Measurements from ENCODE around the gene ZC3HAV1.

ZC3HAV1 gene

GRCh38 chr7:139058943-139059342, 50.6 kb downstream of the ZC3HAV1 start:
- in situ Hi-C loops (cut with HindIII; ENCODE audit: low sequenced_read_pairs), result no loop called here

GRCh38 chr7:139055674-139056073, 53.8 kb downstream of the ZC3HAV1 start:
- in situ Hi-C loops (cut with HindIII; ENCODE audit: low sequenced_read_pairs), result no loop called here

DNA sequence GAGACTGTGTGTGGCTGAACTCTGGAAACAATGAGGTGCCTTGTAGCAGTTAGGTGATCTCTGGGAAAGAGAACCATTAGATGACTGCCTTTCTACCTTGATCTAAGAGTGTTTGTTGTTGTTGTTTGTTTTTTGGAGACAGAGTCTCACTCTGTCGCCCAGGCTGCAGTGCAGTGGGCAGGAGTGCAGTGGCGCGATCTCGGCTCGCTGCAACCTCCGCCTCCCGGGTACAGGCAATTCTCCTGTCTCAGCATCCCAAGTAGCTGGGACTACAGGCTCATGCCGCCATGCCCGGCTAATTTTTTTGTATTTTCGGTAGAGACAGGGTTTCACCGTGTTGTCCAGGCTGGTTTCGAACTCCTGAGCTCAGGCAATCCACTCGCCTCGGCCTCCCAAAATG, 54.9 kb downstream of the ZC3HAV1 start:
- in situ Hi-C loops (cut with HindIII; ENCODE audit: low sequenced_read_pairs), result loop anchor here (5.0 kb wide), 1 partner anchor 78 kb away; a partner anchor contains a TSS

GRCh38 chr7:139054101-139054500, 55.4 kb downstream of the ZC3HAV1 start:
- in situ Hi-C loops (cut with HindIII; ENCODE audit: low sequenced_read_pairs), result loop anchor here (5.0 kb wide), 1 partner anchor 78 kb away; a partner anchor contains a TSS

DNA sequence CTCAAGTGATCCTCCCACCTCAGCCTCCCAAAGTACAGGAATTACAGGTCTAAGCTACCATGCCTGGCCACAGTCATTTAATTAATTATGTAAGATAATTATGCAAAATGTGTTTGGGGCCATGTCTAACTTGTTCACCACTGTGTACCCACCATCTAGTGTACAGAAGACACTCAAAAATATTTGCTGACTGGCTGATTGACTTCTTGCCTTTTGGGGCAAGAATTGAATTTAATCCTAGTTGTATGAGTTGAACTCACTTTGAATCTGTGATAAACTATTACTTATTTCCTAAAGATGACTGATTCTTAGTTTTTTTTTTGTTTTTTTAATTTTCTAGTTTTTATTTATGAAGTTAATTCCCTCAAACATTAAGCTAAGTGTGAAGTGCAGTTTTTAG, 57.9 kb downstream of the ZC3HAV1 start:
- in situ Hi-C loops (cut with HindIII; ENCODE audit: low sequenced_read_pairs), result loop anchor here (5.0 kb wide), 1 partner anchor 81 kb away; a partner anchor contains a TSS

DNA sequence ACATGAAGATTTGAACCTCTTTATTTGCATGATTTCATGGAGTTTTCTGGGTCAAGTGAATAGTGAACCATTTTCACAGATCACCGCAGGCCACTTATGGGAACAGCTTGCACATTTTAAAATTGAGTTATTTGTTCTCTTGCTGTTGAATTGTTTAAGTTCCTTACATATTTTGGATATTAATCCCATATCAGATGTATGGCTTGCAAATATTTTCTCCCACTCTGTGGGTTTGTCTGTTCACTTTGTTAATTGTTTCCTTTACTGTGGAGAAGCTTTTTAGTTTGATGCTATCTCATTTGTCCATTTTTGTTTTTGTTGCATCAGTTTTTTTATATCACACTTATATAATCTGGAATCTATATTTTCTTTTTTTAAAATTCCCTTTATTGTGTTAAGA, 59.6 kb downstream of the ZC3HAV1 start:
- in situ Hi-C loops (cut with HindIII; ENCODE audit: low sequenced_read_pairs), result loop anchor here (5.0 kb wide), 1 partner anchor 82 kb away; a partner anchor contains a TSS

DNA sequence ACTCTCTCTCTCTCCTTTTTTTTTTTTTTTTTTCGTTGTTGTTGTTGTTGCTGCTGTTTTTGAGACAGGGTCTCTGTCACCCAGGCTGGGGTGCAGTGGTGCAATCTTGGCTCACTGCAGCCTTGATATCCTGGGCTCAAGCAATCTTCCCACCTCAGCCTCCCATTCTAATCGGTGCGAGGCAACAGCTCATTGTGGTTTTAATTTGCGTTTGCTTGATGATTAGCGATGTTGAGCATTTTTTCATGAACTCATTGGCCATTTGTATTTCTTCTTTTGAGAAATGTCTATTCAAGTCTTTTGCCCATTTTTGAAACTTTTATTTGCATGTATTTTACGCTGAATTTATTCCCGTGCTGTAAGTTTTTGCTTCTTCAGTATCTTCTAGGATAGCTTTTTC, 60.4 kb downstream of the ZC3HAV1 start:
- in situ Hi-C loops (cut with HindIII; ENCODE audit: low sequenced_read_pairs), result no loop called here

- in situ Hi-C loops (cut with HindIII; ENCODE audit: low sequenced_read_pairs), result no loop called here
These were observed 61.5 kb downstream of the ZC3HAV1 start for GRCh38 chr7:139047970-139048369.

DNA sequence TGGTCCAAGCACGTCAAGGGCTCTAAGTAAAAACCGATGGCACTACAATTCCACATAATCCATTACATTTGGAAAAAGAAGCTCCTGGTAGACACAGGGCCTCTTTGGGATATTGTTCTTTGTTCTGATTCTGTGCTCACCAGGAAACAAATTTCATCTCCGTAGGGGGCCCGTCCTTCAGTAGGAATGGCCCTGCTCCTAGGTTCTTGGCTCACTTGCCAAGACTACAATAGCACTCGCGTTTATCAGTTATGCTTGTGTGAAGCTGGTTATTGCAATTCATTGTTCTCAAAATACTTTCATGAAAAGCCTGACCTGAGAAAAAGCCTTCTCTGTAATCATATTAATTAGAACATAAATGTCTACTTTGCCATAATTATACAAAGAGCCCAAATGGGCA, 63.4 kb downstream of the ZC3HAV1 start:
- in situ Hi-C loops (cut with HindIII; ENCODE audit: low sequenced_read_pairs), result no loop called here

- in situ Hi-C loops (cut with HindIII; ENCODE audit: low sequenced_read_pairs), result no loop called here
These were observed 64.4 kb downstream of the ZC3HAV1 start for GRCh38 chr7:139044813-139045794.

GRCh38 chr7:139043823-139044812, 65.4 kb downstream of the ZC3HAV1 start:
- in situ Hi-C loops (cut with HindIII; ENCODE audit: low sequenced_read_pairs), result no loop called here

DNA sequence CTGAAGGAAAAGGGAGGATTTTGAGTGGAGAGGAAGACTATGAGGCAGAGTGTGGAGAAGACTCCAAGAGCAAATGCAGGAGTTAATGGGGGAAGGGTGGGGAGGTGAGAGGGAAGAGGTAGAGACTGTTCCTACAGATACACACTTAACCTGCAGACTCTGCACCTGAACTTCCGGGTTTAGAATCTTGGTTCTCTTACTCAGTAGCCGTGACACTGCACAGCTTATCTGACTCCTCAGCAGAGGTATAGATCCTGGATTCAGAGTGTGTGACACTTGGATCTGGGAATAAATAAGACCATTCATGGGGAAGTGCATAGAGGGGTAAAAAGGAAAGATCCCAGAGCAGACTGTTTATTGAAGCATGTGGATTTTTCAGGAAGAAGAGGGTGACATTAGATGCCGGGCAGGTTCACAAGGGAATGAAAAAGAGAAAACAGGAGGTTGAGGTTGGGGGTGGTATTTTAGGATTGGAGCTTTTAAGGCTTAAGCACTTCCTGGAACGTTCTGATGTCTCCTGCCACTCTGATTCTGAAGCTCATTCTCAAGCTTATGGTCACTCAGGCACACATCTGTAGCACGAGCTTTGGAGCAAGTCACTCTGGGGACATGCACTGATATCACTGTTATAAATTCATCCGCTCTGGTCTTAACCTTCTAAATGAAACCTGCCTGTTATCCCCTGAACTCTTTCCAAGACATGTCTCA, 68.0 kb downstream of the ZC3HAV1 start:
- in situ Hi-C loops (cut with HindIII; ENCODE audit: low sequenced_read_pairs), result no loop called here

DNA sequence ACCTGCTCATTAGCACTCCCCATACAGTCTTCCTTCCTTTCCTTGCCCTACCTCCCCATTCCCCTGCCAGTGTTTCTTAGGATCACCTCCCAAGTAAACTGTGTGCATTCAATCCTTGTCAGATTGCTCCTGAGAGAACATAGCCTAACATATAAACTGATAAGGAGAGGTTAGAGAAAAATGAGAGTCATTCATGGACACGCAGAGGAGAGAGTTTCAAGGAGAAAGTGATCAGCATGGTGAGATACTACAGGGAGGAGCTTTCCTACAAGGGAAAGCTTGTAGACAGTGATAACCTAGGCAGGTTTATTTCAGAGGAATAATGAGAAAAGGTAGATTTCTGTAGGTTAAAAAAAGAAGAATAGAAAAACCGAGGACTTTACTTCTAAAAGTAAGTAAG, 70.8 kb downstream of the ZC3HAV1 start:
- in situ Hi-C loops (cut with HindIII; ENCODE audit: low sequenced_read_pairs), result no loop called here

- in situ Hi-C loops (cut with HindIII; ENCODE audit: low sequenced_read_pairs), result no loop called here
These were observed 72.6 kb downstream of the ZC3HAV1 start for GRCh38 chr7:139036901-139037300.

GRCh38 chr7:139035586-139036353, 73.8 kb downstream of the ZC3HAV1 start, which contains the start of gene ZC3HAV1L:
Gene ZC3HAV1L, minus strand, starts transcription at chr7:139036042. Its CDS starts 25 bp downstream, at chr7:139036017.
- in situ Hi-C loops (cut with HindIII; ENCODE audit: low sequenced_read_pairs), result no loop called here

DNA sequence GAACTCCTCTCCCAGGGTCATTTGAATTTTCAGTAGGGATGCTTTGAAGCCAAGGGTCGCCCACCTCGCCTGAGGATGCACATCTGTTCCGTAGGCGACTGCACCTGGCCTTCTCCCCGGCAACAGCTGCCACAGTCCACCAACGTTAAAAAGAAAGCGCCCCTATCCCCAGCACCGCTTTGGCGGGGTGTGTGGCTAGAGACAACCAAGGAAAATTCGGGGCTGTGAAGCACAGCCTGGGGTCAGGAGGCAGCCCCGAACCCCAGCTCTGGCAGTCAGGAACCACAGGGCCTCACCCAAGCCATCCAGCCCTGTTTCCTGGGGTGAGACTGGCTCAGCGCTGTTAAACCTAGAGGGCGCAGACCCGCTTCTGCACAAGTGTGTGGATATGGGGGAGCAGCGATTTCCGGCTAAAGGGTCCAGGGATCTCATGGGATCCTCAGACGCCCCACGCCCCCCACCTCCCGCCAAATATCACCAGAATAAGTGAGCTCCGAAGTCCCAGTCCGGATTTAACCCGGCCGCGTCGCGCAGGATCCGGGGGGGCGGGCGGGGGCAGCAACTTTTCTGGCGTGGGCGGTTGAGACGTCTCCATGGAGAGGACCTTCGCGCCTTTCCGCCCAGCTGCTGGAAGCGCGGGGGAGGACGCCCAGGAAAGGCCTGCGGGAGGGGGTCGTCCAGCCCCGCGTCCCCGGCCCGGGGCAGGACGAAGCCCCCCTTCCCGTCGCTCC, 74.5 kb downstream of the ZC3HAV1 start:
- in situ Hi-C loops (cut with HindIII; ENCODE audit: low sequenced_read_pairs), result no loop called here

- in situ Hi-C loops (cut with HindIII; ENCODE audit: low sequenced_read_pairs), result no loop called here
These were observed 75.2 kb downstream of the ZC3HAV1 start for GRCh38 chr7:139034336-139034735.

DNA sequence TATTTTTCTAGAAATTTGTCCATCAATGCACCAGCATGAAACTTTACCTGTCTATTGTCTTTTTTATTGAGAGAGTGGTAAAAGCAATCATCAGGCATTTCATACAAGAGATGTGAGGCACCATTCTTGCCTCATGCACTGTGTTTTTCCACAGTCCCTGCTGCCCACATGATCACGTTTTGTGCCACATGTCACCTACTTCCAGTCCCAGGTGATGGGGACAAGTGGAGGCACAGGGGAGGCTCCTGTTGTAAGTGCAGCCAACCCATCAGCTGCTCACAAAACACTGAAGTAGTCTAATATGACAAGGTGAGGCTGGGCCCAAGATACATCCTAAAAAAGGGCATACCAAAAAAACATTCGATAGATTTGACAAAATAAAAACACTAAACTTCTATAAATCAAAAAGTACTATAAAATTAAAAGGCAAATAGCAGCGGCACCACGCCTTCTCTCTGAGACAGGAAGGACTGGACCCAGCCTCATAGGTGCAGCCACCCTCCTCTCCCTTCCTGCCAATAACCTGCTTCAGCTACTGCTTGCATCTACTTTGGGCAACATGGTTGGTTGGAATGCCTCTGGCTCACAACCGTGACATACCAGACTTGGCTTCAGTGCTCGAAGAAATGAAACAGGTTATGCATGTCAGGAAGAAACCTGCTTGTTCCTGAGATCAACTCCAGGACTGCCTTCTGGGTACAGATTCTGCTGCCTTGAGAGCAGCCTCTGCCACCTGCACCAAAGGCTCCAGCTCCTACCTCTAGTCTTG, 76.0 kb downstream of the ZC3HAV1 start:
- in situ Hi-C loops (cut with HindIII; ENCODE audit: low sequenced_read_pairs), result no loop called here

Data from endothelial cell of hepatic sinusoid (primary cell).